ENCODE data around the gene FNDC3A.

FNDC3A gene

DNA sequence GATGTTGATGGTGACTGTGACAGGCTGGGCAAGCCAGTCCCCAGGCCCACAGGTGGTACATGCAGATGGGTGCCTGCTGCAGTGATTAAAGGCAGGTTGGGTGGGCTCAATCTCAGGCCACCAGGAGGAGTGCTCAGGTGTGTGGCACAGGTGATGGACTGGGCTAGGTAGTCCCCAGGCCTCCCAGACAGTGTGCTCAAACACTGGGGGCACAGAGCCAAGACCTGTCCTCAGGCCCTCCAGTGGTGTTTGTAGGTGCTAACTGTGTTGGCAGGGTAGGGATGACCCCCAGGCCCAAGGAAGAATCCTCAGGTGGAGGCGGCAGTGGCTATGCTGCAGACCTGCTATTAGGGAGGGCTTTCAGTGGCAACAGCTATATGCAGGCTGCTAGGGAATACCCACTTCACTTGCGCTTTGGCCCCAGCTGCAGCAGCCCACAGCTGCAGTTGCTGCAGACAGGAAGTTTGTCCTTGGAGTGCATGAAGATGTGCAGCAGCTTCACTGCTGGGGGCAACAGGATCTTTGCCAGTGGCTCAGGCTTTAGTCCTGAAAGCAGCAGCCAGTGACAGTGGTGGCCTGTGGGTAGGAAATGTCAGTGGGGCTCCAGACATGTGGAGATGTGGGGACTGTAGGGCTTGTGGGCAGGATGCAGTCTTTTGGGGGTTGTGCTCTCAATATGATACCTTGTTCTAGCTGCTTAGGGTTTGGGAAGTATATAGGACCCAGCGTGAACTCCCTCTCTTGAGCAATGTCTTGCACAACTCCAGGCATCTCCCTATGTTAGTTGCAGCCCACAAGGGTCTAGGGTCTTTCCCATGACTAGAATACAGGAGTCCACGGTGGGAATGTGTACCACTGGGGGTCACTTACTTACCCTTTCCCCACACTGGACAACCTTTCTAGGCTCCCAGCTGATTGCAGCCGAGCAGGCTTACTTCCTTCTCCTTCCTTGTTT lies 190.4 kb downstream of the FNDC3A start:
- DNase-seq = no peak

DNA sequence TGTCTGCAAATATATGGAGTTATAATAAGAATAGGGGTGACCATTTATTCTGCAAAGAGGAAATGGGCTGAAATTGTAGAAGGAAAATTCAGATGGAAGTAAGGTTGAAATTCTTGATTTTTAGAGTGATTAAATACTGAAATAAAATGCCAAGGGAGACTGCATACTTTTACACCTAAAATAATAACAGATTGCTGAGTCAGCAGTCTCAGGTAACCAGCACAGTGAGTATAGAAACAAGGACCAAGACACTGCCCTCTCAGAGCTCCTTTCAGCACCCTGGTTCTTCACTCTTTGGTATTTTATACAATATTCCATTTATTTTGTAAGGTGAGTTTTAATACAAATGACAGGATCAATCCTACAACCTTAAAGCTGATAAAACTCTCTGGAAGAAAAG lies 195.6 kb downstream of the FNDC3A start:
- DNase-seq = no peak

DNA sequence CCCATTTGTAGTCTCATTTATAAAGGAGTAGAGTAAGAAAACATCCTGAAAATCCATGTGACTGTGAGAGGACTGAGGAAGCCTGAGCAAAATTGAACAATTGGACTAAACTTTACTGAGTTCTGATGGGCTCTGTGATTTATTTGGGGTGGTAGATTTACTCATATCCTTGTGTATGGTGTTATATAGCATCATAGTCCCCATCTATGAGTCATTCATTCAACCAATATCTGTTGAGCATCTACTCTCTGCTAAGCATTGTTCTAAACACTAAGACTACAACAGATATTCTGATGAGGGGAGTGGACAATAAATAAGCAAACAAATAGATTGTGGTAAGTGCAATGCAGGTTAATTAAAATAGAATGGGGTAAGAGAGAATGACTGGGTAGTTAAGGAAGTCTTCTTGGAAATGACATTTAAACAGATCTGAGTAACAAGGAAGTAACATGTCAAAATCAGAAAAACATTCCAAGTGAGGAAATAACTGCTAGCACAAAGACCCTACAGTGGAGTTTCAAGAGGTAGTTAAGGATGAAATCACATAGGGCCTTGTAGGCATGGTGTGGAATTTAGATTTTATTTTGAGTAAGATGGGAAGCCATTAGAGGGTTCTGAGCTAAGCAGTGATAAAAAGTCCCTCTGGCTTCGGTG lies 208.1 kb downstream of the FNDC3A start:
- DNase-seq = no peak

DNA sequence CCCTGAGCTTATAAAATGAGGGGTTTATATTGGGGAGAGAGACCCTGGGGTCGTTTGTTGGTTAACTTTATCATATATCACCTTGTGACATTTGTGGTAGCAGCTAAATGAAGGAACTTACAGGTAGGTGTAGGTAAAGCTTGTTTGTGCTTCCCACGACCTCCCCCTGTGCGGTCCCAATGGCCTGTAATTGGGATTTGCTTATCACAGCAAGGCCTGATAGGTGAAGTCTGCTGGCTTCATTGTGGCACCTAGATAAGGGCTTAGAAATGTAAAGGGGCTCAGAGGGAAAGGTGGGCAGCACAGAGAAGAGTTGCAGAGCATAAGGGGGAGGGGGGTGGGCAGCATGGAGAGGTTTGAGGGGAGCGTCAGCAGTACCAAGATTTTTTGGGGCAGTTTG lies 208.9 kb downstream of the FNDC3A start:
- DNase-seq = no peak

DNA sequence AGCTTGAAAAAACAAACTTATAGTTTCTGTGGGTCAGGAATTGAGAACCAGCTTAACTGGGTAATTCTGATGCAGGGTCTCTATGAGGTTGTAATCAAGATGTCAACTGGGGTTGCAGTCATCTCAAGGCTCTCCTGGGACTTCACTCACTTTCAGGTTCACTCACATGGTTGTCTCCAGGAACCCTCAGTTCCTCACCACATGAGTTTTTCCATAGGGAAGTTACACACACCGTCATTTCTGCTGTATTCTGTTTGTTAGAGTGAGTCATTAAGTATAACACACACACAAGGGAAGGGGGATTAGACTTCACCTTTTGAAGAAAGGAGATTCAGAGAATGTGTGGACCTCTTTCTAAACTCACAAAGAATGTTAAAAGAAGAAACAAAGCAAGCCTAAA lies 209.6 kb downstream of the FNDC3A start:
- no peak for DNase-seq

DNA sequence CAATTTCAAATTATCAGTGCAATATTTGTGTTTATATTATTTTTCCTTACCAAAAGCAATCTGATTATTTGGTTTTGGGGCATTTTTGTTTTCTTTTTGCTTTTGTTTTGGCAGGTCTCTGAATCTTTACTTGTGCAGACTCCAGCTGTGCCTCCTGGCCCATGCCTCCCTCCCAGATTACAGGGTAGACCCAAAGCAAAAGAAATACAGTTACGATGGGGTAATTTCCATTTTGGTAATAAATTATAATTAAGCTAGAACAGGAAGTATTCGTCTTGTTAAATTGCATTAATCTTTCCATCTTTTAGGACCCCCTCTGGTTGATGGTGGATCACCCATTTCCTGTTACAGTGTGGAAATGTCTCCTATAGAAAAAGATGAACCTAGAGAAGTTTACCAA lies 215.2 kb downstream of the FNDC3A start:
- no peak for DNase-seq

DNA sequence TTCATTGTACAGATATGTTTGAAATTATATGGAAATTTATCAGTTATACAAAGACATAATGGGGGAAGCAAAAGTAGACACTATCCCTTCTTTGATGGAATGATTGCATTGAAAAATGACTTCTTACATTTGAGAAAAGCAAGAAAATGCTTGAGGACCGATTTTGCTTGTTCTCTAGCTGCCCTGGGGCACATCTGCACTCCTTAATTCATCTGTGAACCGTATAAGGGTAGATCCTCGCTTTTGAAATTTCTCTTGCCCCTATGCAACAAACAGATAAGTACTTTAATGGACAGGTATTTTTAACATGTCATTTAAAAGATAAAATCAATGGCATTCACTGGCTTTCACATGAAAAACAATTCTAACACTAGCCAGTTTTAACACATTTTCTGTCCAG lies 230.9 kb downstream of the FNDC3A start:
- DNase-seq = no peak

DNA sequence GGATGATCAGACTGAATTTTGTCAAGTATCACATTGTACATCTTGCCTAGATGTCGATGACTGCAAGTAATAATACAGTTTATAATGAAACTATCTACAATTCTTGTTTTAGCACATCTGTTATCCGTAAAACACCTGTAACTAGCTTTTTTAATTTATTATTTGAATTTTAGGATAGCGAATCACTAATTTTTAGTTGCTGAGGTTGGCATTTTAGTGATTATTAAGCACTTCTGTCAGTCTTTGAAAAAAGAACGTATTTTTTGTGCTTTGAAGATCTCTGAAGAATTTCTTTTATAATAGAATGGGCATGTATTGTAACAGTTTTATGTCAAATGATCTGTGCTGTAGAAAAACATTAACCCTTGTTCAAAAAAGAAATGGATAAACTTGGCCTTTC lies 232.9 kb downstream of the FNDC3A start:
- DNase-seq = no peak

DNA sequence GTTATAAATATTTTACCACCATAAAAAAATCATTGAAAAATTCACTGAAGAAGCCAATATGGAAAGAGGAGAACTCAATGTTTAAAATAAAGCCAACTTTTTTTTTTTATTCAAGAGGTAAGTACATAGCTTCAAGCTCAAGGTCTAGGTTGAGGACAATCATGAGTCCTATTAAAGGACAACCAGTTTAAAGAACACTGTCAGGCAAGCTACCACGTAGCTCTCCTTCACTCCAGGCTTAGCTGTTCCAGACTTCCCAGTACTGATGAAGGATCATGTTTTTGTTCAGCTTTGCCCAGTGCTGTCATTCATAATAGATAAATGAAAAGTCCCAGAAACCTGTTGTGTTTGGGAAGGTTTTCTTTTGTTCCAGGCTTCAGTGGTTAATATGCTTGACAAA lies 234.4 kb downstream of the FNDC3A start:
- no peak for DNase-seq

DNA sequence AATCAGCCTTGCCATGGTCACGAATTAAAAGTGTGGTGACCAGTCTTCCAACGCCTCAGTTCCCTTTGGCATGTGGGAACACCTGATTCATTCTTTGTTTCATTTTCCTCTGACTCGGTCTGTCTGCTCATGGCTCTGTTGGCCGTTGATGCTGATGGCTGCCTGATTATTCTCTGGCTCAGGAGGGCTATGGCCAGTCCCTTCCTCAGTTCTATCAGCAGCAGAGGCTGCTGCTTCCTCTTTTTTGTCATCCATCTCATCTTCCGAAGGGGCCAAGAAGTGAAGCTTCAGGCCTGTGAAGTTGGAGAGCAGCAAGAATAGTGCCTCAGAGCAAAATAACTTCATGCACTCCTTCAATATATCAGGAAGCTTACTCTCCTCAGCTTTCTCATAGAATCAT lies 235.0 kb downstream of the FNDC3A start:
- no peak for DNase-seq

DNA sequence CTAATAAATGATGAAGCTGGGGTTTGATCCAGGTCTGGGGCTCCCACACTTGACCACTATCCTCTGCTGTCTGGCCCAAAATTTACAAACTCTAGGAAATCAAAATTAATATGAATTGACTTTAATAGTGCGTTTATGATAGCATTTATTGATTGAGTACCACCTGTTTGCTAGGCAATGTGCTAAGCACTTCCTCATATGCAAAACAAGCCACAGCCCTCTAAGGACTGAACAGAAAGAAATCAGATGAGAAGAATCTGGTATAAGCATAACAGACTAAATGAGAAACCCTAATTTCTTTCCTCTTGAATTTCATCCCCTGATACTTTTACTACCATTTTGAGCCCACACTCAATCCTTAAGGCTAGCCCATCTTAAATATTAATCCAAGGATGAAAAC lies 237.8 kb downstream of the FNDC3A start:
- DNase-seq = no peak

DNA sequence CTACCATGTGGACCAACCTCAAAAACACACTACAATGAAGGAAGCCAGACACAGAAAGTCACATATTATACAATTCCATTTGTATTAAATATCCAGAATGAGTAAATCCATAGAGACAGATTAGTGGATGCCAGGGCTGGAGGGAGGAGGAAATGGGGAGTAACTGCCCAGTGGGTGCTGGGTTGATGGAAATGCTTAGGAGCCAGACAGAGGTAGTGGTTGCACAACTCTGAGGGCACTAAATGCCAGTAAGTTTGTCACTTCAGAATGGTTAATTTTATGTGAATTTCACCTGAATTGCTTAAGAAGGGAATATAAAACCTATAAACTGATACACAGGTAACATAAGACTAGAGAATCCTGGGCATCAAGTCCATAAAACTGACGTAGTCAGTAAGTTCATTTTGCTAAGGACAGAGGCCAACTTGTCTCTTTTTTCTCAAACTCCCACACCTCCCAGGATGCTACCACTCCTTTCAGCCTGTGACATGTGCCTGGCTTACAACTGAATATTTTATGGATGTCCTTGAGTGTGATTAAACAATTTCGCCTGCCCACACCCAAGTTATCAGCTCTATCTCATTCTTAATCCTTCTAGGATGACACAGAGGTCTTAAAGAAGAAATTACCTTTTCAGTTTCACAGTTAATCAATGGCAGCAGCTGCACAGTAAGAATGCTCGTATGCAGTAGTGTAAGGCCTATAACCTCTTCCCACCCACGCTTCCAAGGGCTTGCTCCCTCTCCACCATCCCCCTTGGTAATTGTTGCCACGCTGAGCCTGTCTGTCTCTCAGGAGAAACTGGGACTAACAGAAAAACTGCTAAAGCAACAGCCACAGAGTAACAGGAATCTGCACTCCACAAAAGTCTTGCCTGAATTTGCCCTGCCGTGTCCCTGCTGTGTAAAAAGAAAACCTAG lies 238.5 kb downstream of the FNDC3A start:
- no peak for DNase-seq

DNA sequence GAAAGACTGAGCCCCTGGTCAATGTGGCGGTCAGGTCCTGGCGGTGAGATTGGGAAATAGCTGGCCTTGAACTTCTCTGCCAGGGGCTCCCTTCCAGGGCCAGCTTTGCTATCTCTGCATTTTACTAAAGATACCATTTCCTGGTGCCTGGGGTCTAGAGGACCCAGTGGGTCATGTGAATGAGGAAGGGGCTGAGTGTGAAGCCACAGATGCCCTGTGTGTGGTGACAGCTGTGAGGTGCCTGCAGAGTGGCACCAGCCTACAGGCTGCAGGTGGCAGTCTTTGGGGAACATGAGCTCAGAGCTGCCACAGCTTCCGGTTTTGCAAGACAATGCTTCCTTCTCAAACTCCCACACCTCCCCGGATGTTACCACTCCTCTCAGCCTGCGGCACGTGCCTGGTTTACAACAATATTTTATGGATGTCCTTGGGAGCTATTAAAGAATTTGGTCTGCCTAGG lies 239.2 kb downstream of the FNDC3A start:
- DNase-seq = no peak

DNA sequence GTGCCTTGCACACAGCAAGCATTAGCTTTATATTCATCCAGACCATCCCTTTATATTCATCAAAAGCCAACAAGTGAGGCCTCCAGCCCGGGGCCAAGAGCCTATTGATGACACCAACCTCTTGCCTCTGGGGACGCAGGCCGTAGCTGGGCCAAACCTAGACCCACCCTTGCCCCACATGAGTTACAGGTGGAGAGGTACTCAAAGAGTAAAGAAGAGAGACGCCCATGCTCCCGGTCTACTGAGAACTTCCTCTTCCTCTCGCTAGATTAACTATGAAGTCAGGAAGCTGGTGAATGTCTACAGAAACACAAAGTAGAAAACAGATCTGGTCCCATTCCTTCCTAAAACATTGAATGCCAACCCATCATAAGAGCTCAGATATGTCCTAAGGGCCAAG lies 240.6 kb downstream of the FNDC3A start:
- no peak for DNase-seq

DNA sequence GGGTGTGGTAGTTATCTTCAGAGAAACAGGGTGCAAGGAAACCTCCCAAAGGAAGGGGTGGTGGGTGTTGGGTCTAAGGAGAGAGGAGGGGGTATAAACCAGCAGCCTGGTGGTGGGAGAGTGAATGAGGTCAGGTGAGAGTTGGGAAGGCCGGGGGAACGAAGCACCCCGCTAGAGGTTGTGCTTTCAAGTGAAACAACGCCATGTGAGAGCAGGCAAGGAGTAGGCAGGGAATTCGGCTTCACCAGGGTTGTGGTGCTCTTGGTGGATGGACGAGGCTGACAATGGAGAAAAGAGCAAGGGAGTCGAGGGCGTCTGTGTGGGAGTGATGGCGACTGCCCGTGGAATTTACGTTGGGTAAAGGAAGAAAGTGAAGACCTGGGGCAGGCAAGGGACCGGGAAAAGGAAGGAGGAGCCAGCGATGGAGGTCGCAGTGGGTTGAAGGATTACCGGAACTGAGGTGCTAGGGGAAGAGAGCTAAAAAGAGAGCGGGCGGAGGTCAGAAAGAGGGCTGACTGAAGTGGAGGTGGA lies 242.3 kb downstream of the FNDC3A start:
- no peak for DNase-seq

DNA sequence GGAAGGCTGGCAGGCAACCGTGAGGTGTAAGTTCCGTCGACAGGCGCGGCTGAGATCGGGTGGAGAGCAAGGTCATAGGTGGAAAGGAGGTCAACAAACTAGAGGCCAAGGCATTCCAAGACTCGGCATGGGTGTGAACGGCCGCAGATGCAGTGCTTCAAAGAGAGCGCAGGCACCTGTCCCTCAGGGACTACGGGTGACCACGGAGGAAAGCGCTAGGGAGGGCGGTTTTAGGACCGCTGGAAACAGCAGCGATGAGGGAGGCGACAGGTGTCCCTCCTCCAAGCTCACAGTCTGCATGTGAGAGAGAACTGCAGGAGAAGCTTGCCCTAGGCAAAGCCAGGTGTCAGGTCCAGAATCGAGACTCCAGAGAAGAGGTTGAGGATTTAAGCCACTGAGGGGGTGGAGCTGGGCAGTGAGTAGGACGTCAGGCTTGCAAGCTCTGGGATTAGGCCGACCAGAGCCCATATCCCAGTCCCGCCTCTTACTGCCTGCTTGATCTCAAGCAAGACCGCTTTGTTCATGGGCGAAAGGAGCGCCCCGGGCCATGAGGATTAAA lies 242.9 kb downstream of the FNDC3A start:
- DNase-seq = no peak

DNA sequence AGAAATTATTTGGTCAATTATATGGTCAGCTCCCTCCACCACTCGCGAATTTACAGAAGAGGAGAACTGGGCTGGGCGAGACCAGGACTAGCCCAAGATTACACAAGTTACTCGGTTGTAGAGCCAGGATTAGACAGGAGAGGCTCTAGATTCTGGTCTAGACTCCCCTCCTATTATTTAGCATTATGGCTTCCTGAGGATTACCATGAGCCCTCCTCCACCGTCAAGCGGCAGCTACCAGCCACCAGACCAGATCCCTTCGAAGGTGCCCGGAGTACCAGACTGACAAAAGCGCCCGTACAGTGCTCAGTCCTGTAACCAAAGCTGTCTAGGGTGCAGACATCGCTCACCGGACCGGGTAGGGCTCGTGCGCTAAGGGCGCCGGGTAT lies 243.9 kb downstream of the FNDC3A start:
- no peak for DNase-seq

DNA sequence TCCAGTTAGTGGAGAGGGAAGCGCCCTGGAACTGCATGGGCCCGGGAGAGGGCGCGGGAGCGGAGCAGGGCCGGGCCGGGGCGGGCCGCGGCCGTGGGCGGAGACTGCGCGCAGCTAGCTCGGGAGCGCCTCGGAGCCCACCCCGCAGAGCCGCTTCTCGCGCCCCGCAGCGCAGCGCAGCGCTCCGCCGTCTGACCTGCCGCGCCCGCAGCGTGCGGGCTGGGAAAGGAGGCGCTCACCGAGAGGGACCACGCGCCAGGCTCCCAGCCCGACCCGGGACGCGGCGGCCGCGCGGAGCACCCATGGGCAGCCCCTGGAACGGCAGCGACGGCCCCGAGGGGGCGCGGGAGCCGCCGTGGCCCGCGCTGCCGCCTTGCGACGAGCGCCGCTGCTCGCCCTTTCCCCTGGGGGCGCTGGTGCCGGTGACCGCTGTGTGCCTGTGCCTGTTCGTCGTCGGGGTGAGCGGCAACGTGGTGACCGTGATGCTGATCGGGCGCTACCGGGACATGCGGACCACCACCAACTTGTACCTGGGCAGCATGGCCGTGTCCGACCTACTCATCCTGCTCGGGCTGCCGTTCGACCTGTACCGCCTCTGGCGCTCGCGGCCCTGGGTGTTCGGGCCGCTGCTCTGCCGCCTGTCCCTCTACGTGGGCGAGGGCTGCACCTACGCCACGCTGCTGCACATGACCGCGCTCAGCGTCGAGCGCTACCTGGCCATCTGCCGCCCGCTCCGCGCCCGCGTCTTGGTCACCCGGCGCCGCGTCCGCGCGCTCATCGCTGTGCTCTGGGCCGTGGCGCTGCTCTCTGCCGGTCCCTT lies 244.5 kb downstream of the FNDC3A start, which contains the start of gene MLNR:
TSS of gene MLNR (plus strand) at position 303 of the 820 bp plus-strand sequence. CDS start at position 303, 0 bp downstream.
- no peak for DNase-seq

DNA sequence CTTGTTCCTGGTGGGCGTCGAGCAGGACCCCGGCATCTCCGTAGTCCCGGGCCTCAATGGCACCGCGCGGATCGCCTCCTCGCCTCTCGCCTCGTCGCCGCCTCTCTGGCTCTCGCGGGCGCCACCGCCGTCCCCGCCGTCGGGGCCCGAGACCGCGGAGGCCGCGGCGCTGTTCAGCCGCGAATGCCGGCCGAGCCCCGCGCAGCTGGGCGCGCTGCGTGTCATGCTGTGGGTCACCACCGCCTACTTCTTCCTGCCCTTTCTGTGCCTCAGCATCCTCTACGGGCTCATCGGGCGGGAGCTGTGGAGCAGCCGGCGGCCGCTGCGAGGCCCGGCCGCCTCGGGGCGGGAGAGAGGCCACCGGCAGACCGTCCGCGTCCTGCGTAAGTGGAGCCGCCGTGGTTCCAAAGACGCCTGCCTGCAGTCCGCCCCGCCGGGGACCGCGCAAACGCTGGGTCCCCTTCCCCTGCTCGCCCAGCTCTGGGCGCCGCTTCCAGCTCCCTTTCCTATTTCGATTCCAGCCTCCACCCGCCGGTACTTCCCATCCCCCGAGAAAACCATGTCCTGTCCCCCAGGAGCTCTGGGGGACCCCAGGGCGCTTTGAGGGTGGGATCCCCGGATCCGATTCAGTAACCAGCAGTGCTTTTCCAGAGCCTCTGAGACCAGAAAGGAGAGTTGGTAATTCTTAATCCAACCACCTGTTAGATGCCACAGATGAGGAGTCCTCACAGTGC lies 245.3 kb downstream of the FNDC3A start:
- no peak for DNase-seq

DNA sequence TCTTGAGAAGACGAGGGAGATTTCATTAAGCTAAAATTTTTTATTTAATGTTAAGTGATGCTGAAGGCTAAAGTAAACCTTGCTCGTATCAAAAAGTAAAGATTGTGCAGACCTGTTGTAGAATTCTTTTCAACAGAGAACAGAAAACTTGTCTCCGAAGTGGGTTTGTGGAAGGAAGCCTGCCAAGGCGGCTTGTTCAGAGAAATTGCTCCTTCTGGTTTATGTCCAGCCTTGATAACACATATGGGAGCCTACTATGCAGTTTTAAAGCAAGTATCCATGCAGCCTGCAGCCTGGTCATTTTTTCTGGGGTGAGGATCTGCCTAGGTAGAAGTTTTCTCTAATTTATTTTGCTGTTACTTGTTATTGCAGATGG lies 245.9 kb downstream of the FNDC3A start:
- DNase-seq = no peak

Measured in NCI-H2029 (cell line).